Esophagus muscularis mucosa (tissue), 4 donors: ENCODE measurements around the gene ECEL1.

ENCODE experiments used
- CTCF ChIP-seq, 3 experiments: fragments of 200-600 bp in 2 of 3; fragments of 450-650 bp in 1 of 3; sonication (generic) in 2 of 3; IDR thresholded peaks; one replicate each; pipeline ENCODE4 v1.5.1; 2017 to 2019; ENCODE audit warnings: antibody characterized with exemption in 3 of 3, mild to moderate bottlenecking in 2 of 3, moderate library complexity in 1 of 3
- EP300 ChIP-seq: sonication (generic); formaldehyde crosslinking; IDR thresholded peaks from one replicate; pipeline ENCODE4 v1.6.1; 2017; ENCODE audit warnings: antibody characterized with exemption
- POLR2AphosphoS5 ChIP-seq, 2 donors: sonication (generic); formaldehyde crosslinking; IDR thresholded peaks; one replicate each; pipeline ENCODE4 v1.6.1; 2017; ENCODE audit warnings: antibody characterized with exemption in 2 of 2

- TF ChIP-seq CTCF (IDR thresholded peaks at IDR 0.05): no peak
- TF ChIP-seq POLR2AphosphoS5 (IDR thresholded peaks at IDR 0.05): no peak
- no peak for TF ChIP-seq EP300
Measured at GRCh38 chr2:232493701-232494474, 6.3 kb upstream of the ECEL1 start.
